ENCODE measurements around the gene CAMTA2. TPM values are rescaled to one million over a fixed set of nuclear protein-coding genes. Genes with fewer than 3 reads are reported as not detected.

Gene CAMTA2
- polyA plus RNA-seq, 2 of the 4 experiments (the other 2 are of a cell fraction): 12.4 to 30.3 TPM

DNA sequence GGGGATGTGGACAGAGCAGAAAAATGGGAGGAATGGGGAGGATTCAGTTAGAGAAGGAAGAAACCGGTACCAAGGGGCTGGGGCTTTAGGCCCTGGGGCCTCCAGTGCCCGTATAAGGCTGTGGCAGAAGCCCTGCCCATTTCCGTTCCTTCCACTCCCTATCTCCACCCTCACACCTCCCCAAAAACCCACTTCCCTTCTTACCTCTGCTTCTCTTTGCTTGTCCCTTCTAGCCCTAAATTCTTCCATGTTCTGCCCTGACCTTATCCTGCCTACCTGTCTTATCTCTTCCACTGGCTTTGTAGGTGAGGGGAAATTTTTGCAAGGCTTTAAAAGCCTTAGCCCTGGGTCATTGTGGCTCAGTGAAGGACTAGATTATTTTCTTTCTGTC, 43.3 kb downstream of the CAMTA2 start:
- ATAC-seq: no peak
- no peaks in the 10 kb centered on the region for H3K9me3 ChIP-seq
- WGBS (ENCODE audit: missing lambda C conversion rate): 63% methylated on average over 3 of the region's 3 CpGs
- TF ChIP-seq JUNB (IDR thresholded peaks at IDR 0.05) (no peak), TFCP2L1 (CRISPR knock-in tag; IDR thresholded peaks at IDR 0.05) (peak; percentile 70), CHD4 (IDR thresholded peaks at IDR 0.05; ENCODE audit: borderline replicate concordance) (no peak), CHD2 (IDR thresholded peaks at IDR 0.05; ENCODE audit: low read length, partially characterized antibody) (no peak), HOXA7 (CRISPR knock-in tag; IDR thresholded peaks at IDR 0.05) (no peak; the same call in 1 of the 2 replicates), GATA3 (IDR thresholded peaks at IDR 0.05; ENCODE audit: borderline replicate concordance) (0 out of 2 replicates have a peak, but pooled peaks have one; percentile 10), RNF2 (IDR thresholded peaks at IDR 0.05; ENCODE audit: borderline replicate concordance, low read depth) (no peak), PHF8 (IDR thresholded peaks at IDR 0.05; ENCODE audit: borderline replicate concordance, low read depth) (no peak)
- TF ChIP-seq, protein P1, sequence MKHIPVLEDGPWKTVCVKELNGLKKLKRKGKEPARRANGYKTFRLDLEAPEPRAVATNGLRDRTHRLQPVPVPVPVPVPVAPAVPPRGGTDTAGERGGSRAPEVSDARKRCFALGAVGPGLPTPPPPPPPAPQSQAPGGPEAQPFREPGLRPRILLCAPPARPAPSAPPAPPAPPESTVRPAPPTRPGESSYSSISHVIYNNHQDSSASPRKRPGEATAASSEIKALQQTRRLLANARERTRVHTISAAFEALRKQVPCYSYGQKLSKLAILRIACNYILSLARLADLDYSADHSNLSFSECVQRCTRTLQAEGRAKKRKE (CRISPR knock-in tag; IDR thresholded peaks at IDR 0.05; ENCODE audit: low read depth): no peak
- H3K4me1 ChIP-seq: peaks cover 55% of the 10 kb centered on the region
- CTCF ChIA-PET: interaction anchor here (2.6 to 3.7 kb wide), 2 partner anchors 35 to 43 kb away, joined by 11 to 17 read pairs; partner anchors contain the start of gene CAMTA2
- H3K4me3 ChIP-seq: no peak overlapping the region
- DNase-seq (ENCODE audit: low read depth in 1 of 2, low spot score in 1 of 2): no peak
- peak overlapping the region; percentile 99 for H3K4me2 ChIP-seq
- POLR2A ChIA-PET: interaction anchor here (5.3 kb wide), 1 partner anchor 23 kb away, joined by 67 read pairs; the partner anchor contains the start of gene SPAG7
- H3K27ac ChIP-seq: peak overlapping the region in 1 of 2 experiments; percentile 99; a peak in 3 of 6 replicates
- no peak for FAIRE-seq

DNA sequence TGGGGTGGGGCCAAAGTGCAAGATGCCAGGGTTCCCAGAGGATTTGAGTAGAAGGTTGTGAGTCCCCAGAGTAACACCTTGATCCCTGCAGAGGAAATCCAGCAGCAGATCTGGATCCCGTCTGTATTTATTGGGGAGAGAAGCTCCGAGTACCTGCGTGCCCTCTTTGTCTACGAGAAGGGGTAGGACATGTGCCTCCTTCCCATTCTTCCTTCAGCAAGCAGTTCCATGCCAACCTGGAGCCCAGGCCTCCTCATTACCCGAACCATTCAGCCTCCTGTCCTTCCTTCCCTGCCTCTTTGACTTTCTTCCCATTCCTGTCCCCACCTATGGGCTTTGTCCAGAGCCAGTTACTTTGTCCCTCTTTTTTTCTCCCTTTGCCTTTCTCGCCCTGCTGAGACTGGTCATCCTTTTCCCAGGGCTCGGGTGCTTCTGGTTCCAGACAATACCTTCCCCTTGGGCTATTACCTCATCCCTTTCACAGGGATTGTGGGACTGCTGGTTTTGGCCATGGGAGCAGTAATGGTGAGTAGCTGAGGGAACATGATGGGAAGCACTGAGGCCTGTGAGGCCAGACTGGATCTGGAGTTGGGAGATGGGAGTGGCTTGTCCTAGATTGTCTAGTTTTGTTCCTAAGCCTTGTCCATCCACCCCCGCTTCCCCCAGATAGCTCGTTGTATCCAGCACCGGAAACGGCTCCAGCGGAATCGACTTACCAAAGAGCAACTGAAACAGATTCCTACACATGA, 44.5 kb downstream of the CAMTA2 start:
- no peak for TF ChIP-seq KDM1A (IDR thresholded peaks at IDR 0.05; ENCODE audit: low read depth)
- TF ChIP-seq, protein P1 (CRISPR knock-in tag; IDR thresholded peaks at IDR 0.05; ENCODE audit: low read depth): no peak
- peak; percentile 43; the same call in 1 of the 2 replicates for TF ChIP-seq TFCP2L1 (CRISPR knock-in tag; IDR thresholded peaks at IDR 0.05)
- TF ChIP-seq ZNF302 (CRISPR knock-in tag; IDR thresholded peaks at IDR 0.05): no peak
- no peak for TF ChIP-seq MAZ (IDR thresholded peaks at IDR 0.05; ENCODE audit: borderline replicate concordance, low read depth, low read length)
- TF ChIP-seq, protein P2, sequence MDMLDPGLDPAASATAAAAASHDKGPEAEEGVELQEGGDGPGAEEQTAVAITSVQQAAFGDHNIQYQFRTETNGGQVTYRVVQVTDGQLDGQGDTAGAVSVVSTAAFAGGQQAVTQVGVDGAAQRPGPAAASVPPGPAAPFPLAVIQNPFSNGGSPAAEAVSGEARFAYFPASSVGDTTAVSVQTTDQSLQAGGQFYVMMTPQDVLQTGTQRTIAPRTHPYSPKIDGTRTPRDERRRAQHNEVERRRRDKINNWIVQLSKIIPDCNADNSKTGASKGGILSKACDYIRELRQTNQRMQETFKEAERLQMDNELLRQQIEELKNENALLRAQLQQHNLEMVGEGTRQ (IDR thresholded peaks at IDR 0.05): no peak
- no peak for TF ChIP-seq CEBPB (IDR thresholded peaks at IDR 0.05)
- TF ChIP-seq, protein P3, sequence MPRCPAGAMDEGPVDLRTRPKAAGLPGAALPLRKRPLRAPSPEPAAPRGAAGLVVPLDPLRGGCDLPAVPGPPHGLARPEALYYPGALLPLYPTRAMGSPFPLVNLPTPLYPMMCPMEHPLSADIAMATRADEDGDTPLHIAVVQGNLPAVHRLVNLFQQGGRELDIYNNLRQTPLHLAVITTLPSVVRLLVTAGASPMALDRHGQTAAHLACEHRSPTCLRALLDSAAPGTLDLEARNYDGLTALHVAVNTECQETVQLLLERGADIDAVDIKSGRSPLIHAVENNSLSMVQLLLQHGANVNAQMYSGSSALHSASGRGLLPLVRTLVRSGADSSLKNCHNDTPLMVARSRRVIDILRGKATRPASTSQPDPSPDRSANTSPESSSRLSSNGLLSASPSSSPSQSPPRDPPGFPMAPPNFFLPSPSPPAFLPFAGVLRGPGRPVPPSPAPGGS (IDR thresholded peaks at IDR 0.05): 0 out of 3 replicates have a peak, but pooled peaks have one; percentile 20
- no peak for TF ChIP-seq MYC (IDR thresholded peaks at IDR 0.05; ENCODE audit: borderline replicate concordance, low read length)
- TF ChIP-seq EHMT2 (IDR thresholded peaks at IDR 0.05; ENCODE audit: low read depth): no peak
- TF ChIP-seq HOXA7 (CRISPR knock-in tag; IDR thresholded peaks at IDR 0.05): peak; percentile 30; the same call in 1 of the 2 replicates
- TF ChIP-seq FOSL2 (IDR thresholded peaks at IDR 0.05): no peak
- no peak for TF ChIP-seq FOSL2 (CRISPR knock-in tag; IDR thresholded peaks at IDR 0.05)
- ATAC-seq (no peak), DNase-seq (ENCODE audit: low read depth in 1 of 2, low spot score in 1 of 2) (no peak), FAIRE-seq (no peak)
- 0 out of 6 replicates have a peak overlapping the region, but pooled peaks of 1 of the 2 experiments have one; percentile 5 for H3K27ac ChIP-seq
- peaks cover 65% of the 10 kb centered on the region for H3K4me1 ChIP-seq
- 85% methylated on average over 13 of the region's 13 CpGs for WGBS (ENCODE audit: missing lambda C conversion rate)
- 0 out of 3 replicates have a peak overlapping the region, but pooled peaks have one; percentile 1 for H3K4me2 ChIP-seq
- CTCF ChIA-PET: interaction anchor here (1.2 to 2.6 kb wide), 5 partner anchors 34 to 45 kb away, joined by 3 to 11 read pairs (median 4); partner anchors contain the start of genes CAMTA2 and CHRNE
- no peak overlapping the region for H3K4me3 ChIP-seq
- no peaks in the 10 kb centered on the region for H3K9me3 ChIP-seq
- POLR2A ChIA-PET: interaction anchor here (1.5 kb wide), 1 partner anchor 25 kb away, joined by 3 read pairs; the partner anchor contains the start of gene SPAG7

Data from A549 (cell line).